Upper lobe of right lung (tissue), 1 donor: ENCODE data around the gene SLC35A3. TPM values are rescaled to one million over a fixed set of nuclear protein-coding genes. Genes with fewer than 3 reads are reported as not detected.

Experiments used
- ATAC-seq: fragments of 200-7000 bp; cut with Tn5 transposase; one replicate; pipeline ENCODE4 v1.9.1; 2020; ENCODE audit warnings: mild to moderate bottlenecking, moderate library complexity
- DNase-seq: peaks from one replicate; pipeline ENCODE4 v3.0.0-alpha.2; 2020
- H3K27ac ChIP-seq: fragments of 200-600 bp; one replicate; pipeline ENCODE4 v1.8.0; 2022
- H3K27me3 ChIP-seq: fragments of 200-600 bp; one replicate; pipeline ENCODE4 v1.8.0; 2022; ENCODE audit warnings: mild to moderate bottlenecking
- H3K36me3 ChIP-seq: fragments of 200-600 bp; one replicate; pipeline ENCODE4 v1.8.0; 2022
- H3K4me1 ChIP-seq: fragments of 200-600 bp; one replicate; pipeline ENCODE4 v1.8.0; 2022
- H3K4me3 ChIP-seq: fragments of 200-600 bp; one replicate; pipeline ENCODE4 v1.8.0; 2022; ENCODE audit warnings: mild to moderate bottlenecking
- H3K9me3 ChIP-seq: fragments of 200-600 bp; one replicate; pipeline ENCODE4 v1.8.0; 2022
- CTCF ChIP-seq: fragments of 200-600 bp; IDR thresholded peaks from one replicate; pipeline ENCODE4 v1.8.0; 2022; ENCODE audit warnings: antibody characterized with exemption
- intact Hi-C: fragments of 100-400 bp; cut with DNase I; formaldehyde crosslinking; loops from one replicate; pipeline ENCODE4 v1.11.0; 2022
- total RNA-seq: library from RNA; stranded (reverse); fragmentation: NEBNext Ultra II Directional; extraction: Animal tissue kit (Norgen Biotek cat#: 25700); gene quantifications from one replicate; pipeline ENCODE4 v1.2.1, GENCODE V29; 2021
- donor health status: DM: no; HTN: yes; CAD: no; lungs with severe emphysema.

The SLC35A3 gene
- total RNA-seq, 1 donor from 2014 or later = 30.4 TPM

- no peak for ATAC-seq
- TF ChIP-seq CTCF = no peak
- H3K4me1 ChIP-seq = no peaks in the 10 kb centered on the region
- H3K27me3 ChIP-seq = no peaks in the 10 kb centered on the region
- H3K4me3 ChIP-seq = no peak overlapping the region
- no peaks in the 10 kb centered on the region for H3K9me3 ChIP-seq
- intact Hi-C loops = no loop called here
- no peak overlapping the region for H3K27ac ChIP-seq
- no peaks in the 10 kb centered on the region for H3K36me3 ChIP-seq
- no peak for DNase-seq
Measured at GRCh38 chr1:99943223-99943794, 26.5 kb upstream of the SLC35A3 start.

GRCh38 chr1:99944192-99944591 lies 25.6 kb upstream of the SLC35A3 start:
- ATAC-seq = no peak
- H3K36me3 ChIP-seq = no peaks in the 10 kb centered on the region
- H3K27ac ChIP-seq = no peak overlapping the region
- TF ChIP-seq CTCF = no peak
- H3K4me3 ChIP-seq = no peak overlapping the region
- H3K27me3 ChIP-seq = no peaks in the 10 kb centered on the region
- no peaks in the 10 kb centered on the region for H3K4me1 ChIP-seq
- no peaks in the 10 kb centered on the region for H3K9me3 ChIP-seq
- no peak for DNase-seq
- intact Hi-C loops = no loop called here

- no peaks in the 10 kb centered on the region for H3K27me3 ChIP-seq
- intact Hi-C loops = no loop called here
- no peak for ATAC-seq
- H3K27ac ChIP-seq = no peak overlapping the region
- TF ChIP-seq CTCF = no peak
- H3K9me3 ChIP-seq = no peaks in the 10 kb centered on the region
- H3K36me3 ChIP-seq = no peaks in the 10 kb centered on the region
- no peak overlapping the region for H3K4me3 ChIP-seq
- DNase-seq = no peak
- H3K4me1 ChIP-seq = no peaks in the 10 kb centered on the region
Measured at GRCh38 chr1:99945174-99945573, 24.6 kb upstream of the SLC35A3 start.

- no peak overlapping the region for H3K27ac ChIP-seq
- H3K9me3 ChIP-seq = no peaks in the 10 kb centered on the region
- H3K4me3 ChIP-seq = no peak overlapping the region
- ATAC-seq (no peak), DNase-seq (no peak)
- TF ChIP-seq CTCF = no peak
- H3K36me3 ChIP-seq = no peaks in the 10 kb centered on the region
- intact Hi-C loops = no loop called here
- H3K27me3 ChIP-seq = no peaks in the 10 kb centered on the region
- H3K4me1 ChIP-seq = no peaks in the 10 kb centered on the region
Measured at GRCh38 chr1:99950486-99950885, 19.3 kb upstream of the SLC35A3 start.

- Histone ChIP-seq H3K27ac (no peak overlapping the region), H3K9me3 (no peaks in the 10 kb centered on the region), H3K4me3 (no peak overlapping the region), H3K4me1 (no peaks in the 10 kb centered on the region), H3K27me3 (no peaks in the 10 kb centered on the region), H3K36me3 (no peaks in the 10 kb centered on the region)
- no peak for DNase-seq
- TF ChIP-seq CTCF = no peak
- ATAC-seq = no peak
- intact Hi-C loops = no loop called here
Measured at GRCh38 chr1:99952522-99952921, 17.3 kb upstream of the SLC35A3 start.

- no peaks in the 10 kb centered on the region for H3K36me3 ChIP-seq
- H3K27ac ChIP-seq = no peak overlapping the region
- intact Hi-C loops = no loop called here
- no peak overlapping the region for H3K4me3 ChIP-seq
- no peaks in the 10 kb centered on the region for H3K27me3 ChIP-seq
- no peak for DNase-seq
- ATAC-seq = no peak
- H3K4me1 ChIP-seq = no peaks in the 10 kb centered on the region
- no peaks in the 10 kb centered on the region for H3K9me3 ChIP-seq
- no peak for TF ChIP-seq CTCF
Measured at GRCh38 chr1:99955375-99955774, 14.4 kb upstream of the SLC35A3 start.
